Uterus (tissue), 4 donors: Measurements from ENCODE around the gene DCAF12L1. TPM values are rescaled to one million over a fixed set of nuclear protein-coding genes. Genes with fewer than 3 reads are reported as not detected.

Experiments used
- DNase-seq, 2 donors: peaks; one replicate each; pipeline ENCODE4 v3.0.0-alpha.2; 2019 to 2020
- H3K27ac ChIP-seq, 2 donors: fragments of 200-600 bp; sonication (generic); 1 replicate in 1 of 2; 2 replicates in 1 of 2; pipeline ENCODE4 v1.5.1; 2016 to 2018
- H3K27me3 ChIP-seq, 2 donors: fragments of 200-600 bp; sonication (generic); one replicate each; pipeline ENCODE4 v1.5.1; 2018 to 2019; ENCODE audit warnings: control low read depth in 1 of 2
- H3K36me3 ChIP-seq, 2 donors: fragments of 200-600 bp; sonication (generic); one replicate each; pipeline ENCODE4 v1.5.1; 2019; ENCODE audit warnings: control low read depth in 1 of 2
- H3K4me1 ChIP-seq, 2 donors: fragments of 200-600 bp; sonication (generic); one replicate each; pipeline ENCODE4 v1.5.1; 2018 to 2019; ENCODE audit warnings: control low read depth in 1 of 2
- H3K4me3 ChIP-seq, 2 donors: fragments of 200-600 bp; sonication (generic); 1 replicate in 1 of 2; 2 replicates in 1 of 2; pipeline ENCODE4 v1.5.1; 2018 to 2019; ENCODE audit warnings: mild to moderate bottlenecking in 1 of 2
- H3K9me3 ChIP-seq, 2 donors: fragments of 200-600 bp; sonication (generic); one replicate each; pipeline ENCODE4 v1.5.1; 2019; ENCODE audit warnings: control low read depth in 1 of 2
- CTCF ChIP-seq, 4 experiments: fragments of 200-600 bp in 2 of 4; fragments of 450-650 bp in 2 of 4; sonication (generic) in 2 of 4; IDR thresholded peaks; one replicate each; pipeline ENCODE4 v1.5.1; 2016 to 2019; ENCODE audit warnings: antibody characterized with exemption in 4 of 4, mild to moderate bottlenecking in 2 of 4, moderate library complexity in 1 of 4
- POLR2A ChIP-seq, 2 donors: fragments of 450-650 bp; IDR thresholded peaks; one replicate each; pipeline ENCODE4 v1.6.1; 2016; ENCODE audit warnings: antibody characterized with exemption in 2 of 2, mild to moderate bottlenecking in 1 of 2, moderate library complexity in 1 of 2
- intact Hi-C: fragments of 100-400 bp; cut with DNase I; formaldehyde crosslinking; loops from one replicate; pipeline ENCODE4 v1.15.1; 2023; ENCODE audit warnings: low total_unique reads
- small RNA-seq: library from RNA; depleted of rRNA; stranded (forward); fragments of <200 nt; gene quantifications from one replicate; pipeline ENCODE3, GENCODE V24; 2016
- total RNA-seq, 4 donors: library from RNA; depleted of rRNA in 3 of 4; stranded (reverse); fragments of >200 nt in 3 of 4; gene quantifications; one replicate each; pipeline versions ENCODE4 v1.1.0 to v1.2.4, GENCODE V29; 2014 to 2023
- donor health status: DM: yes; HTN: yes; CAD: no.

Gene DCAF12L1
- total RNA-seq, 4 donors from 2014 or later: 0.12 to 5.7 TPM; not detected in 2

GRCh38 chrX:126551306-126551705 lies 1.3 kb downstream of the DCAF12L1 start:
- Histone ChIP-seq H3K27ac (no peak overlapping the region), H3K27me3 (no peaks in the 10 kb centered on the region), H3K9me3 (no peaks in the 10 kb centered on the region), H3K4me1 (no peaks in the 10 kb centered on the region), H3K4me3 (no peak overlapping the region), H3K36me3 (no peaks in the 10 kb centered on the region)
- TF ChIP-seq POLR2A (IDR thresholded peaks at IDR 0.05): no peak
- no peak for TF ChIP-seq CTCF (IDR thresholded peaks at IDR 0.05)
- intact Hi-C loops: no loop called here
- DNase-seq: no peak

GRCh38 chrX:126550816-126551215 lies 1.8 kb downstream of the DCAF12L1 start:
- Histone ChIP-seq H3K4me3 (no peak overlapping the region), H3K9me3 (no peaks in the 10 kb centered on the region), H3K36me3 (no peaks in the 10 kb centered on the region), H3K27me3 (no peaks in the 10 kb centered on the region), H3K27ac (no peak overlapping the region), H3K4me1 (no peaks in the 10 kb centered on the region)
- DNase-seq: no peak
- TF ChIP-seq POLR2A (IDR thresholded peaks at IDR 0.05): no peak
- TF ChIP-seq CTCF (IDR thresholded peaks at IDR 0.05): no peak
- intact Hi-C loops: no loop called here

GRCh38 chrX:126509923-126510322 lies 42.7 kb downstream of the DCAF12L1 start:
- no peaks in the 10 kb centered on the region for H3K9me3 ChIP-seq
- intact Hi-C loops: no loop called here
- TF ChIP-seq POLR2A (IDR thresholded peaks at IDR 0.05) (no peak), CTCF (IDR thresholded peaks at IDR 0.05) (no peak)
- H3K4me3 ChIP-seq: no peak overlapping the region
- no peaks in the 10 kb centered on the region for H3K27me3 ChIP-seq
- no peaks in the 10 kb centered on the region for H3K36me3 ChIP-seq
- H3K4me1 ChIP-seq: no peaks in the 10 kb centered on the region
- H3K27ac ChIP-seq: no peak overlapping the region
- no peak for DNase-seq

Small RNA genes lying within 50 kb of the gene (small RNA-seq; reads per million reads assigned to genes)
- gene Z69908.1: not detected
